GM19193 (cell line): ENCODE measurements around the gene CABCOCO1.

Experiments
- POLR2A ChIP-seq: IDR thresholded peaks from 4 replicates; pipeline ENCODE4 v1.6.1; 2011; ENCODE audit not compliant: insufficient read depth, insufficient read length; ENCODE audit errors: extremely low read depth

The CABCOCO1 gene

GRCh38 chr10:61797304-61798153 is 134.8 kb downstream of the CABCOCO1 start:
- no peak for TF ChIP-seq POLR2A

- no peak for TF ChIP-seq POLR2A
These were observed 136.0 kb downstream of the CABCOCO1 start for GRCh38 chr10:61798713-61799112.

GRCh38 chr10:61801484-61801883 is 138.8 kb downstream of the CABCOCO1 start:
- TF ChIP-seq POLR2A: no peak

GRCh38 chr10:61803269-61803668 is 140.5 kb downstream of the CABCOCO1 start:
- no peak for TF ChIP-seq POLR2A

GRCh38 chr10:61804414-61804813 is 141.7 kb downstream of the CABCOCO1 start:
- TF ChIP-seq POLR2A: no peak

- TF ChIP-seq POLR2A: no peak
These were observed 142.4 kb downstream of the CABCOCO1 start for GRCh38 chr10:61805091-61805490.

GRCh38 chr10:61810263-61810662 is 147.5 kb downstream of the CABCOCO1 start:
- TF ChIP-seq POLR2A: no peak

GRCh38 chr10:61812052-61812721 is 149.5 kb downstream of the CABCOCO1 start:
- TF ChIP-seq POLR2A: no peak

GRCh38 chr10:61812920-61813319 is 150.2 kb downstream of the CABCOCO1 start:
- no peak for TF ChIP-seq POLR2A

GRCh38 chr10:61814160-61814559 is 151.4 kb downstream of the CABCOCO1 start:
- TF ChIP-seq POLR2A: no peak

- no peak for TF ChIP-seq POLR2A
These were observed 152.8 kb downstream of the CABCOCO1 start for GRCh38 chr10:61815496-61815895.
